ENCODE measurements around the gene UGT1A6.

DNA sequence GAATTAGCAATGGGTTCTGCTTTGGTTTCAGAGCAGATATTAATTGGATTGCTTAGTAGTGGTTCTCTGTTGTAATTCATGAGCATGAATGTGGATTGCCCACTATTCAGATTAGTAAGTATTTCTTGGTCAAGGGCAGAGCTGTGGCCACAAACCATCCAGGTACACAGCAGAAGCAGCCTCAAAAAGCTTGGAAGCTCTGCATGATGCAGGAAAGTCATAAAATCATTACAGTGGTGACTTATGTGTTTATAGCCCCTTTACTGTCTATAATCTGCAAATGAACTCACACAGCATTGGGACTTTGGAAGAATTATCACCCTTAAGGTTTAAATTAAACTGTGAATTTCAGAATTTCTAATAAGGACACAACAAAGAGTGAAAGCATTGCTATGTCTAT lies 65.5 kb downstream of the UGT1A6 start:
- TF ChIP-seq, protein P1, sequence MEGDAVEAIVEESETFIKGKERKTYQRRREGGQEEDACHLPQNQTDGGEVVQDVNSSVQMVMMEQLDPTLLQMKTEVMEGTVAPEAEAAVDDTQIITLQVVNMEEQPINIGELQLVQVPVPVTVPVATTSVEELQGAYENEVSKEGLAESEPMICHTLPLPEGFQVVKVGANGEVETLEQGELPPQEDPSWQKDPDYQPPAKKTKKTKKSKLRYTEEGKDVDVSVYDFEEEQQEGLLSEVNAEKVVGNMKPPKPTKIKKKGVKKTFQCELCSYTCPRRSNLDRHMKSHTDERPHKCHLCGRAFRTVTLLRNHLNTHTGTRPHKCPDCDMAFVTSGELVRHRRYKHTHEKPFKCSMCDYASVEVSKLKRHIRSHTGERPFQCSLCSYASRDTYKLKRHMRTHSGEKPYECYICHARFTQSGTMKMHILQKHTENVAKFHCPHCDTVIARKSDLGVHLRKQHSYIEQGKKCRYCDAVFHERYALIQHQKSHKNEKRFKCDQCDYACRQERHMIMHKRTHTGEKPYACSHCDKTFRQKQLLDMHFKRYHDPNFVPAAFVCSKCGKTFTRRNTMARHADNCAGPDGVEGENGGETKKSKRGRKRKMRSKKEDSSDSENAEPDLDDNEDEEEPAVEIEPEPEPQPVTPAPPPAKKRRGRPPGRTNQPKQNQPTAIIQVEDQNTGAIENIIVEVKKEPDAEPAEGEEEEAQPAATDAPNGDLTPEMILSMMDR (IDR thresholded peaks at IDR 0.05; ENCODE audit: low read length), result no peak
- TF ChIP-seq EZH2phosphoT487 (IDR thresholded peaks at IDR 0.05; ENCODE audit: low read length) (no peak), EZH2 (optimal IDR thresholded peaks at IDR 0.05; ENCODE audit: low read depth, low read length) (no peak)

All from MM.1S (cell line).